Sigmoid colon (tissue), 4 donors: Measurements from ENCODE around the gene MAST2.

Experiments used
- EP300 ChIP-seq, 4 donors: sonication (generic); formaldehyde crosslinking; IDR thresholded peaks; one replicate each; pipeline ENCODE4 v1.6.1; 2017; ENCODE audit warnings: antibody characterized with exemption in 4 of 4
- TF ChIP-seq, protein P1 (sequence below), 4 experiments: fragments of 450-650 bp in 3 of 4; fragments of 200-600 bp in 1 of 4; IDR thresholded peaks; one replicate each; pipeline ENCODE4 v1.5.1; 2016 to 2019; ENCODE audit warnings: antibody characterized with exemption in 4 of 4, mild to moderate bottlenecking in 3 of 4, moderate library complexity in 2 of 4

DNA sequence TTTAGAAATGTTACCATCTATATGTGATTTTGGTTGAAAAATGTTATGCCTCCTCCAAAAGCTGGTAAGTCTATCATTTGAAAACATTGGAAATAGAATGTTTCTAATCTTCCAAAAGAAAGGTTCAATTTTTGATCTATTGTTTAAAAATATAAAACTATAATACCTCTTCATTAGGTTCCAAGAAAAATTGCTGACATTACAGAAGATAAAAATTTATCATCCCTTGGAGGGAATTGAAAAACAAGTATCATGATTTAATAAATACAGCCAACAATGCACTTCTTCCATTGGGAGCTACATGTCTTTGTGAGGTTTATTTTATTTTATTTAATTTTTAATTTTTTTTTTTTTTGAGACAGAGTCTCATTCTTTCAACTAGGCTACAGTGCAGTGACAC, 180.6 kb downstream of the MAST2 start:
- TF ChIP-seq, protein P1, sequence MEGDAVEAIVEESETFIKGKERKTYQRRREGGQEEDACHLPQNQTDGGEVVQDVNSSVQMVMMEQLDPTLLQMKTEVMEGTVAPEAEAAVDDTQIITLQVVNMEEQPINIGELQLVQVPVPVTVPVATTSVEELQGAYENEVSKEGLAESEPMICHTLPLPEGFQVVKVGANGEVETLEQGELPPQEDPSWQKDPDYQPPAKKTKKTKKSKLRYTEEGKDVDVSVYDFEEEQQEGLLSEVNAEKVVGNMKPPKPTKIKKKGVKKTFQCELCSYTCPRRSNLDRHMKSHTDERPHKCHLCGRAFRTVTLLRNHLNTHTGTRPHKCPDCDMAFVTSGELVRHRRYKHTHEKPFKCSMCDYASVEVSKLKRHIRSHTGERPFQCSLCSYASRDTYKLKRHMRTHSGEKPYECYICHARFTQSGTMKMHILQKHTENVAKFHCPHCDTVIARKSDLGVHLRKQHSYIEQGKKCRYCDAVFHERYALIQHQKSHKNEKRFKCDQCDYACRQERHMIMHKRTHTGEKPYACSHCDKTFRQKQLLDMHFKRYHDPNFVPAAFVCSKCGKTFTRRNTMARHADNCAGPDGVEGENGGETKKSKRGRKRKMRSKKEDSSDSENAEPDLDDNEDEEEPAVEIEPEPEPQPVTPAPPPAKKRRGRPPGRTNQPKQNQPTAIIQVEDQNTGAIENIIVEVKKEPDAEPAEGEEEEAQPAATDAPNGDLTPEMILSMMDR (IDR thresholded peaks at IDR 0.05) = no peak
- no peak for TF ChIP-seq EP300 (IDR thresholded peaks at IDR 0.05)
